WTC11 (cell line): ENCODE results near the gene GRM3.

ENCODE experiments used
- CREB1 ChIP-seq: sonication (generic); formaldehyde crosslinking; IDR thresholded peaks from 2 replicates; pipeline ENCODE4 v1.8.0; 2023; ENCODE audit warnings: mild to moderate bottlenecking, missing genetic modification reagents
- FOXP1 ChIP-seq: sonication (generic); formaldehyde crosslinking; IDR thresholded peaks from 2 replicates; pipeline ENCODE4 v1.8.0; 2022; ENCODE audit warnings: missing genetic modification reagents, mild to moderate bottlenecking, moderate library complexity, borderline replicate concordance
- GABPB1 ChIP-seq: sonication (generic); formaldehyde crosslinking; IDR thresholded peaks from 2 replicates; pipeline ENCODE4 v1.8.1; 2023; ENCODE audit warnings: mild to moderate bottlenecking, missing genetic modification reagents
- JUN ChIP-seq: sonication (generic); formaldehyde crosslinking; IDR thresholded peaks from 2 replicates; pipeline ENCODE4 v1.8.0; 2023; ENCODE audit warnings: mild to moderate bottlenecking, missing genetic modification reagents
- NFE2L1 ChIP-seq: sonication (generic); formaldehyde crosslinking; IDR thresholded peaks from 2 replicates; pipeline ENCODE4 v1.8.1; 2023; ENCODE audit warnings: missing genetic modification reagents
- NFYB ChIP-seq: sonication (generic); formaldehyde crosslinking; conservative IDR thresholded peaks from 2 replicates; pipeline ENCODE4 v1.8.0; 2022; ENCODE audit warnings: low read depth, missing genetic modification reagents
- NR2C2 ChIP-seq: sonication (generic); formaldehyde crosslinking; IDR thresholded peaks from 2 replicates; pipeline ENCODE4 v1.8.0; 2022; ENCODE audit warnings: mild to moderate bottlenecking, missing genetic modification reagents
- PREB ChIP-seq: sonication (generic); formaldehyde crosslinking; IDR thresholded peaks from 2 replicates; pipeline ENCODE4 v1.8.1; 2022; ENCODE audit warnings: mild to moderate bottlenecking, missing genetic modification reagents, moderate library complexity, borderline replicate concordance
- TEAD4 ChIP-seq: sonication (generic); formaldehyde crosslinking; IDR thresholded peaks from 2 replicates; pipeline ENCODE4 v1.8.0; 2022; ENCODE audit warnings: mild to moderate bottlenecking, missing genetic modification reagents
- USF1 ChIP-seq: sonication (generic); formaldehyde crosslinking; IDR thresholded peaks from 2 replicates; pipeline ENCODE4 v1.8.0; 2022; ENCODE audit warnings: mild to moderate bottlenecking, missing genetic modification reagents
- USF2 ChIP-seq: sonication (generic); formaldehyde crosslinking; IDR thresholded peaks from 2 replicates; pipeline ENCODE4 v1.8.1; 2023; ENCODE audit warnings: mild to moderate bottlenecking, missing genetic modification reagents, moderate library complexity
- TF ChIP-seq, protein P1 (sequence below): fragments of 200-600 bp; IDR thresholded peaks from 2 replicates; pipeline ENCODE4 v1.8.0; 2022; ENCODE audit warnings: antibody characterized with exemption
- TF ChIP-seq, protein P2 (sequence below): sonication (generic); formaldehyde crosslinking; IDR thresholded peaks from 2 replicates; pipeline ENCODE4 v1.8.0; 2022; ENCODE audit warnings: mild to moderate bottlenecking, missing genetic modification reagents
- TF ChIP-seq, protein P3 (sequence below): sonication (generic); formaldehyde crosslinking; IDR thresholded peaks from 2 replicates; pipeline ENCODE4 v1.8.1; 2022; ENCODE audit warnings: low read depth, mild to moderate bottlenecking, moderate library complexity, missing genetic modification reagents, borderline replicate concordance

DNA sequence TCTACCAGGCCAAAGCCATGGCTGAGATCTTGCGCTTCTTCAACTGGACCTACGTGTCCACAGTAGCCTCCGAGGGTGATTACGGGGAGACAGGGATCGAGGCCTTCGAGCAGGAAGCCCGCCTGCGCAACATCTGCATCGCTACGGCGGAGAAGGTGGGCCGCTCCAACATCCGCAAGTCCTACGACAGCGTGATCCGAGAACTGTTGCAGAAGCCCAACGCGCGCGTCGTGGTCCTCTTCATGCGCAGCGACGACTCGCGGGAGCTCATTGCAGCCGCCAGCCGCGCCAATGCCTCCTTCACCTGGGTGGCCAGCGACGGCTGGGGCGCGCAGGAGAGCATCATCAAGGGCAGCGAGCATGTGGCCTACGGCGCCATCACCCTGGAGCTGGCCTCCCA, 142.7 kb downstream of the GRM3 start:
- TF ChIP-seq, protein P1, sequence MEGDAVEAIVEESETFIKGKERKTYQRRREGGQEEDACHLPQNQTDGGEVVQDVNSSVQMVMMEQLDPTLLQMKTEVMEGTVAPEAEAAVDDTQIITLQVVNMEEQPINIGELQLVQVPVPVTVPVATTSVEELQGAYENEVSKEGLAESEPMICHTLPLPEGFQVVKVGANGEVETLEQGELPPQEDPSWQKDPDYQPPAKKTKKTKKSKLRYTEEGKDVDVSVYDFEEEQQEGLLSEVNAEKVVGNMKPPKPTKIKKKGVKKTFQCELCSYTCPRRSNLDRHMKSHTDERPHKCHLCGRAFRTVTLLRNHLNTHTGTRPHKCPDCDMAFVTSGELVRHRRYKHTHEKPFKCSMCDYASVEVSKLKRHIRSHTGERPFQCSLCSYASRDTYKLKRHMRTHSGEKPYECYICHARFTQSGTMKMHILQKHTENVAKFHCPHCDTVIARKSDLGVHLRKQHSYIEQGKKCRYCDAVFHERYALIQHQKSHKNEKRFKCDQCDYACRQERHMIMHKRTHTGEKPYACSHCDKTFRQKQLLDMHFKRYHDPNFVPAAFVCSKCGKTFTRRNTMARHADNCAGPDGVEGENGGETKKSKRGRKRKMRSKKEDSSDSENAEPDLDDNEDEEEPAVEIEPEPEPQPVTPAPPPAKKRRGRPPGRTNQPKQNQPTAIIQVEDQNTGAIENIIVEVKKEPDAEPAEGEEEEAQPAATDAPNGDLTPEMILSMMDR: no peak
- TF ChIP-seq, protein P2, sequence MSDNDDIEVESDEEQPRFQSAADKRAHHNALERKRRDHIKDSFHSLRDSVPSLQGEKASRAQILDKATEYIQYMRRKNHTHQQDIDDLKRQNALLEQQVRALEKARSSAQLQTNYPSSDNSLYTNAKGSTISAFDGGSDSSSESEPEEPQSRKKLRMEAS (CRISPR knock-in tag): no peak
- TF ChIP-seq NR2C2 (CRISPR knock-in tag) (no peak), TEAD4 (CRISPR knock-in tag) (no peak), JUN (CRISPR knock-in tag) (no peak), USF1 (CRISPR knock-in tag) (no peak), USF2 (CRISPR knock-in tag) (no peak), NFYB (no peak), FOXP1 (CRISPR knock-in tag) (no peak), PREB (CRISPR knock-in tag) (no peak), NFE2L1 (CRISPR knock-in tag) (no peak), CREB1 (CRISPR knock-in tag) (no peak), GABPB1 (CRISPR knock-in tag) (no peak)
- TF ChIP-seq, protein P3, sequence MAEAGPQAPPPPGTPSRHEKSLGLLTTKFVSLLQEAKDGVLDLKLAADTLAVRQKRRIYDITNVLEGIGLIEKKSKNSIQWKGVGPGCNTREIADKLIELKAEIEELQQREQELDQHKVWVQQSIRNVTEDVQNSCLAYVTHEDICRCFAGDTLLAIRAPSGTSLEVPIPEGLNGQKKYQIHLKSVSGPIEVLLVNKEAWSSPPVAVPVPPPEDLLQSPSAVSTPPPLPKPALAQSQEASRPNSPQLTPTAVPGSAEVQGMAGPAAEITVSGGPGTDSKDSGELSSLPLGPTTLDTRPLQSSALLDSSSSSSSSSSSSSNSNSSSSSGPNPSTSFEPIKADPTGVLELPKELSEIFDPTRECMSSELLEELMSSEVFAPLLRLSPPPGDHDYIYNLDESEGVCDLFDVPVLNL (CRISPR knock-in tag): no peak
